K562 (cell line): ENCODE data around the gene KCNJ9. TPM values are rescaled to one million over a fixed set of nuclear protein-coding genes. Genes with fewer than 3 reads are reported as not detected.

Experiments used
- ARNT ChIP-seq, 2 experiments: fragments of 450-650 bp; IDR thresholded peaks; 2 replicates each; pipeline ENCODE4 v1.6.1; 2016; ENCODE audit warnings: mild to moderate bottlenecking in 1 of 2
- BRF1 ChIP-seq: IDR thresholded peaks from 3 replicates; pipeline ENCODE4 v1.6.1; 2011; ENCODE audit warnings: borderline replicate concordance, mild to moderate bottlenecking; ENCODE audit not compliant: insufficient read length; ENCODE audit errors: extremely low read depth
- CAMTA2 ChIP-seq: fragments of 250-450 bp; sonication (Bioruptor Pico); conservative IDR thresholded peaks from 2 replicates; pipeline ENCODE4 v1.5.1; 2022
- ETS2 ChIP-seq: IDR thresholded peaks from 2 replicates; pipeline ENCODE4 v1.6.1; 2016; ENCODE audit warnings: borderline replicate concordance, missing genetic modification characterization, mild to moderate bottlenecking, moderate library complexity, missing compliant biosample characterization; ENCODE audit not compliant: poor library complexity, severe bottlenecking
- MAFK ChIP-seq: IDR thresholded peaks from 2 replicates; pipeline ENCODE4 v1.6.1; 2011; ENCODE audit warnings: low read length, improper control_type of control experiment
- MTA1 ChIP-seq: fragments of 450-650 bp; IDR thresholded peaks from 2 replicates; pipeline ENCODE4 v1.6.1; 2017; ENCODE audit warnings: borderline replicate concordance
- NFATC3 ChIP-seq: fragments of 450-650 bp; IDR thresholded peaks from 2 replicates; pipeline ENCODE4 v1.6.1; 2017; ENCODE audit warnings: mild to moderate bottlenecking
- PTBP1 ChIP-seq: fragments of 200-400 bp; formaldehyde crosslinking; IDR thresholded peaks from 2 replicates; pipeline ENCODE4 v1.6.1; 2017; ENCODE audit warnings: low read depth, low read length
- SOX6 ChIP-seq: fragments of 450-650 bp; IDR thresholded peaks from 2 replicates; pipeline ENCODE4 v1.6.1; 2014; ENCODE audit warnings: mild to moderate bottlenecking
- TCF3 ChIP-seq: sonication (generic); formaldehyde crosslinking; IDR thresholded peaks from 2 replicates; pipeline ENCODE4 v1.4.0; 2020; ENCODE audit warnings: mild to moderate bottlenecking, missing genetic modification reagents
- TEAD2 ChIP-seq: fragments of 450-650 bp; IDR thresholded peaks from 2 replicates; pipeline ENCODE4 v1.6.1; 2016; ENCODE audit warnings: missing genetic modification characterization, control low read depth, missing compliant biosample characterization
- polyA plus RNA-seq, 8 experiments: library from polyadenylated mRNA; depleted of rRNA in 4 of 8; stranded (reverse) in 5 of 8; unstranded in 3 of 8; fragments of >200 nt; fragmentation: Nextera tagmentation in 2 of 8; fragmentation: Illumina TruSeq in 1 of 8; extraction: Ambion mirVana in 2 of 8; extraction: Trizol in 1 of 8; gene quantifications; 2 replicates each; pipeline versions ENCODE4 v1.2.1 to v1.2.3, GENCODE V29; 2011 to 2014; ENCODE audit warnings: inconsistent platforms in 1 of 8, missing spikeins in 1 of 8
- total RNA-seq, 7 experiments: library from RNA; depleted of rRNA in 6 of 7; stranded (reverse); fragments of >200 nt in 6 of 7; fragmentation: Illumina TruSeq in 2 of 7; extraction: Trizol in 2 of 7; gene quantifications; 2 replicates each; pipeline versions ENCODE4 v1.2.1 to v1.2.3, GENCODE V29; 2011 to 2021; ENCODE audit warnings: low replicate concordance in 1 of 7
- TF ChIP-seq, protein P1 (sequence below): sonication (generic); IDR thresholded peaks from 2 replicates; pipeline ENCODE4 v1.6.1; 2016
- TF ChIP-seq, protein P2 (sequence below), 2 experiments: fragments of 450-650 bp in 1 of 2; sonication (generic) in 1 of 2; formaldehyde crosslinking in 1 of 2; IDR thresholded peaks; 2 replicates each; pipeline versions ENCODE4 v1.7.1 to v1.9.0; 2016 to 2022; ENCODE audit warnings: inconsistent platforms in 1 of 2, mild to moderate bottlenecking in 1 of 2, missing genetic modification reagents in 1 of 2
- TF ChIP-seq, protein P3 (sequence below): fragments of 250-450 bp; sonication (Bioruptor Pico); IDR thresholded peaks from 2 replicates; pipeline ENCODE4 v1.9.0; 2021; ENCODE audit warnings: mild to moderate bottlenecking, inconsistent platforms

The KCNJ9 gene
- total and polyA plus RNA-seq, 9 of the 15 experiments (the other 6 are each of a cell fraction or from before 2014, with no cell fraction given): not detected

DNA sequence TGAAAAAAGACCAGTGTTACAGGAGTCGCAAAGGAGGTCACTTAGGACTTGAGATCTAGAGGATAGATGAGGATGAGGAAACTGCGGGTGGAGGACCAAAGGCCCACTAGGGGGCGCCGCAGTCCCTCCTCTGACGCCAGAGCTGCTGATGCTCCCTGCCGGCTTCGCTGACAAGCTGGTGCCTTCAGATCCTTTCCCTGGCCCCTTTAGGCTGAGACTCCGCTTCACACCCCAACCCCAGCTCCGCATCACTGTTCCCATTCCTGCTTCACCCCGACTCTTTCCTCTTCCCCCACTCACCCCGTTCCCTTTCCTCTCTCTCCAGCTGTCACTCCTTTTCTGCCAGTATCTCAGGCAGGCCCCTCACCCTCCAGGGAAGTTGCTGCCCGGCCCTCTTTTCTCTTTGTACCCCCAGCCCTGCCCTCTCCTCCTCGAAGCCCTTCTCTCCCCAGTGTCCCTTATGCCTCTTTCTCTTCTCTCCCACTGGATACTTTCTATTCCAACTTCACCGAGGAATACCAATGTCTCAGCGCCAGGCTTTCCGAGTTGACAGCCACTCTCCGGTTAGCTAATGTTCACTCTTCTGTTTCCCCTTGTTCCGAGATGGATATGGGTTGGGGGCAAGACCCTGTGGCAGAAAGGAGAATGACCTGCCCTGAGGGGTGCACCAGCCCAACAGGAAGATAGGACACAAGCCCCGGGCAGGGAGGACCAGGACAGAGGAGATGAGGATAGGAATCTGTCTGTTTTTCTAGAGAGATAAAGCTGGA, 4.5 kb downstream of the KCNJ9 start (continued):
- TF ChIP-seq CAMTA2 (no peak), ARNT (IDR thresholded peaks at IDR 0.05) (no peak), TCF3 (CRISPR knock-in tag) (no peak), NFATC3 (no peak), SOX6 (no peak), TEAD2 (tag) (no peak), BRF1 (no peak), PTBP1 (no peak), ETS2 (tag) (no peak), MTA1 (no peak), MAFK (no peak)
- TF ChIP-seq, protein P1, sequence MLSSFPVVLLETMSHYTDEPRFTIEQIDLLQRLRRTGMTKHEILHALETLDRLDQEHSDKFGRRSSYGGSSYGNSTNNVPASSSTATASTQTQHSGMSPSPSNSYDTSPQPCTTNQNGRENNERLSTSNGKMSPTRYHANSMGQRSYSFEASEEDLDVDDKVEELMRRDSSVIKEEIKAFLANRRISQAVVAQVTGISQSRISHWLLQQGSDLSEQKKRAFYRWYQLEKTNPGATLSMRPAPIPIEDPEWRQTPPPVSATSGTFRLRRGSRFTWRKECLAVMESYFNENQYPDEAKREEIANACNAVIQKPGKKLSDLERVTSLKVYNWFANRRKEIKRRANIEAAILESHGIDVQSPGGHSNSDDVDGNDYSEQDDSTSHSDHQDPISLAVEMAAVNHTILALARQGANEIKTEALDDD: no peak
- TF ChIP-seq, protein P2, sequence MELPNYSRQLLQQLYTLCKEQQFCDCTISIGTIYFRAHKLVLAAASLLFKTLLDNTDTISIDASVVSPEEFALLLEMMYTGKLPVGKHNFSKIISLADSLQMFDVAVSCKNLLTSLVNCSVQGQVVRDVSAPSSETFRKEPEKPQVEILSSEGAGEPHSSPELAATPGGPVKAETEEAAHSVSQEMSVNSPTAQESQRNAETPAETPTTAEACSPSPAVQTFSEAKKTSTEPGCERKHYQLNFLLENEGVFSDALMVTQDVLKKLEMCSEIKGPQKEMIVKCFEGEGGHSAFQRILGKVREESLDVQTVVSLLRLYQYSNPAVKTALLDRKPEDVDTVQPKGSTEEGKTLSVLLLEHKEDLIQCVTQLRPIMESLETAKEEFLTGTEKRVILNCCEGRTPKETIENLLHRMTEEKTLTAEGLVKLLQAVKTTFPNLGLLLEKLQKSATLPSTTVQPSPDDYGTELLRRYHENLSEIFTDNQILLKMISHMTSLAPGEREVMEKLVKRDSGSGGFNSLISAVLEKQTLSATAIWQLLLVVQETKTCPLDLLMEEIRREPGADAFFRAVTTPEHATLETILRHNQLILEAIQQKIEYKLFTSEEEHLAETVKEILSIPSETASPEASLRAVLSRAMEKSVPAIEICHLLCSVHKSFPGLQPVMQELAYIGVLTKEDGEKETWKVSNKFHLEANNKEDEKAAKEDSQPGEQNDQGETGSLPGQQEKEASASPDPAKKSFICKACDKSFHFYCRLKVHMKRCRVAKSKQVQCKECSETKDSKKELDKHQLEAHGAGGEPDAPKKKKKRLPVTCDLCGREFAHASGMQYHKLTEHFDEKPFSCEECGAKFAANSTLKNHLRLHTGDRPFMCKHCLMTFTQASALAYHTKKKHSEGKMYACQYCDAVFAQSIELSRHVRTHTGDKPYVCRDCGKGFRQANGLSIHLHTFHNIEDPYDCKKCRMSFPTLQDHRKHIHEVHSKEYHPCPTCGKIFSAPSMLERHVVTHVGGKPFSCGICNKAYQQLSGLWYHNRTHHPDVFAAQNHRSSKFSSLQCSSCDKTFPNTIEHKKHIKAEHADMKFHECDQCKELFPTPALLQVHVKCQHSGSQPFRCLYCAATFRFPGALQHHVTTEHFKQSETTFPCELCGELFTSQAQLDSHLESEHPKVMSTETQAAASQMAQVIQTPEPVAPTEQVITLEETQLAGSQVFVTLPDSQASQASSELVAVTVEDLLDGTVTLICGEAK (IDR thresholded peaks at IDR 0.05): no peak
- TF ChIP-seq, protein P2 (CRISPR knock-in tag; IDR thresholded peaks at IDR 0.05): no peak
- TF ChIP-seq, protein P3, sequence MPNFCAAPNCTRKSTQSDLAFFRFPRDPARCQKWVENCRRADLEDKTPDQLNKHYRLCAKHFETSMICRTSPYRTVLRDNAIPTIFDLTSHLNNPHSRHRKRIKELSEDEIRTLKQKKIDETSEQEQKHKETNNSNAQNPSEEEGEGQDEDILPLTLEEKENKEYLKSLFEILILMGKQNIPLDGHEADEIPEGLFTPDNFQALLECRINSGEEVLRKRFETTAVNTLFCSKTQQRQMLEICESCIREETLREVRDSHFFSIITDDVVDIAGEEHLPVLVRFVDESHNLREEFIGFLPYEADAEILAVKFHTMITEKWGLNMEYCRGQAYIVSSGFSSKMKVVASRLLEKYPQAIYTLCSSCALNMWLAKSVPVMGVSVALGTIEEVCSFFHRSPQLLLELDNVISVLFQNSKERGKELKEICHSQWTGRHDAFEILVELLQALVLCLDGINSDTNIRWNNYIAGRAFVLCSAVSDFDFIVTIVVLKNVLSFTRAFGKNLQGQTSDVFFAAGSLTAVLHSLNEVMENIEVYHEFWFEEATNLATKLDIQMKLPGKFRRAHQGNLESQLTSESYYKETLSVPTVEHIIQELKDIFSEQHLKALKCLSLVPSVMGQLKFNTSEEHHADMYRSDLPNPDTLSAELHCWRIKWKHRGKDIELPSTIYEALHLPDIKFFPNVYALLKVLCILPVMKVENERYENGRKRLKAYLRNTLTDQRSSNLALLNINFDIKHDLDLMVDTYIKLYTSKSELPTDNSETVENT: no peak
